ENCODE measurements around the gene PAPPA. TPM values are rescaled to one million over a fixed set of nuclear protein-coding genes. Genes with fewer than 3 reads are reported as not detected.

PAPPA gene
- total RNA-seq, 1 donor from 2014 or later, result 219 TPM

DNA sequence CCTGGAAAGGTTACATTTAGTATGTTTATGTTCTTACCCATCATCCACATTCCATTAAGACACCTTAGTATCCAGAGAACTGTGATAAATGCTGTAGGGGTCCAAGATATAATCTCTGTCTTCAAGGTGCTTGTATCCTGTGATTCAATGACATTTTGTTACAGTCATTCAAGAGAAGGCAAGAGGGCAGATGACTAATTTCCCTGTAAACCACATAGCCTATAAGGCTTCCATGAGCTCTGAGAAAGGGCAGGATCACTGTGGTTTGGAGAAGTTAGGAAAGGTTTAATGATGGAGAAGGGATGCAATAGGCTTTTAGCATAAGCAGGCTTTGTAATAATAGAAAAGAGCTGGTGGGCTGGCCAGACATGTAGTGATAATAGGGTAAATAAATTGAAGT, 40.0 kb downstream of the PAPPA start:
- H3K9me3 Mint-ChIP-seq (ENCODE audit: low read depth), result no peaks in the 10 kb centered on the region
- TF ChIP-seq, protein P1, sequence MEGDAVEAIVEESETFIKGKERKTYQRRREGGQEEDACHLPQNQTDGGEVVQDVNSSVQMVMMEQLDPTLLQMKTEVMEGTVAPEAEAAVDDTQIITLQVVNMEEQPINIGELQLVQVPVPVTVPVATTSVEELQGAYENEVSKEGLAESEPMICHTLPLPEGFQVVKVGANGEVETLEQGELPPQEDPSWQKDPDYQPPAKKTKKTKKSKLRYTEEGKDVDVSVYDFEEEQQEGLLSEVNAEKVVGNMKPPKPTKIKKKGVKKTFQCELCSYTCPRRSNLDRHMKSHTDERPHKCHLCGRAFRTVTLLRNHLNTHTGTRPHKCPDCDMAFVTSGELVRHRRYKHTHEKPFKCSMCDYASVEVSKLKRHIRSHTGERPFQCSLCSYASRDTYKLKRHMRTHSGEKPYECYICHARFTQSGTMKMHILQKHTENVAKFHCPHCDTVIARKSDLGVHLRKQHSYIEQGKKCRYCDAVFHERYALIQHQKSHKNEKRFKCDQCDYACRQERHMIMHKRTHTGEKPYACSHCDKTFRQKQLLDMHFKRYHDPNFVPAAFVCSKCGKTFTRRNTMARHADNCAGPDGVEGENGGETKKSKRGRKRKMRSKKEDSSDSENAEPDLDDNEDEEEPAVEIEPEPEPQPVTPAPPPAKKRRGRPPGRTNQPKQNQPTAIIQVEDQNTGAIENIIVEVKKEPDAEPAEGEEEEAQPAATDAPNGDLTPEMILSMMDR (IDR thresholded peaks at IDR 0.05), result no peak
- no peak overlapping the region for H3K4me3 Mint-ChIP-seq (ENCODE audit: unreplicated experiment)
- DNase-seq (ENCODE audit: low spot score), result no peak
- peak overlapping the region; percentile 68 for H3K27ac Mint-ChIP-seq (ENCODE audit: unreplicated experiment)
- peaks cover 61% of the 10 kb centered on the region for H3K4me1 Mint-ChIP-seq (ENCODE audit: low read depth)
- H3K36me3 Mint-ChIP-seq (ENCODE audit: low read depth), result peaks cover 37% of the 10 kb centered on the region
- H3K27me3 Mint-ChIP-seq (ENCODE audit: low read depth), result no peaks in the 10 kb centered on the region

DNA sequence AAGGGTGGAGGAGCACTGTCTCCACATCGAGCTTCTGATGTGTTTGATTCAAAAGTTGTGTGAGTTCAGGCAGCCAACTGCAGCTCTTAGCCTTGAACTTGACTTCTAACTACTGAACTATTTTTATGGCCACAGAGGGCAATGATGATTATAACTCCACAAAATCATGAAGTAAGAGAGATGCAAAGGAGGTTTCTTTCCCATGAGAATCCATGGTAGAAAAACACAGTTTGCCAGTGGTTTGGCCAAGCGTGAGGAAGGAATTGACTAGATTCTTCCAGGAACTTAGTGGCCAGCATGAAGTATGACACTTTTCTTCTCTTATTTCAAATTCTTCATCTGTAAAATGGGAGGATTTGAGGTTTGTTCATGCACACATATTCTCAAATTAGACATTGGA, 43.2 kb downstream of the PAPPA start:
- H3K27me3 Mint-ChIP-seq (ENCODE audit: low read depth), result no peaks in the 10 kb centered on the region
- no peaks in the 10 kb centered on the region for H3K9me3 Mint-ChIP-seq (ENCODE audit: low read depth)
- TF ChIP-seq, protein P1 (IDR thresholded peaks at IDR 0.05), result no peak
- peak overlapping the region; percentile 46 for H3K27ac Mint-ChIP-seq (ENCODE audit: unreplicated experiment)
- H3K36me3 Mint-ChIP-seq (ENCODE audit: low read depth), result peaks cover 30% of the 10 kb centered on the region
- no peak overlapping the region for H3K4me3 Mint-ChIP-seq (ENCODE audit: unreplicated experiment)
- DNase-seq (ENCODE audit: low spot score), result no peak
- peaks cover 67% of the 10 kb centered on the region for H3K4me1 Mint-ChIP-seq (ENCODE audit: low read depth)

DNA sequence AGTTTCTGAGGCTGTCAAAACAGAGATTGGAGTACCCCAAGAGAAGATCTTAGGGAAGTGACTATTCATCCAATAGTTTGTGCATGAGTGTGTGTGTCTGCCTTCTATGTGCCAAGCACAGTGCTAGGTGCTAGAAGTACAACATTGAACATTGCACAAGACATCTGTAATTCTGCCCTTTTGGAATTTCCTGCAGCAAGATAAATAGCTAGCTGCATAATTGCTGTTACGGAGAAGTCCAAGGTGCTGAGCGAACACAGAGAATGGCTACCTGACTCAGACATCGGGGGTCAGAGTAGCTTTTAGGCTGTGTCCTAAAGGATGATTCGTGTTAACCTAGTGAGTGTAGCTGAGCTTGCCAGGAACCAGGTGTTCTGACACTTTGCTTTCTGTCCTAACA, 44.8 kb downstream of the PAPPA start:
- H3K4me1 Mint-ChIP-seq (ENCODE audit: low read depth), result peaks cover 75% of the 10 kb centered on the region
- H3K36me3 Mint-ChIP-seq (ENCODE audit: low read depth), result peaks cover 33% of the 10 kb centered on the region
- no peak overlapping the region for H3K27ac Mint-ChIP-seq (ENCODE audit: unreplicated experiment)
- no peak overlapping the region for H3K4me3 Mint-ChIP-seq (ENCODE audit: unreplicated experiment)
- H3K9me3 Mint-ChIP-seq (ENCODE audit: low read depth), result no peaks in the 10 kb centered on the region
- no peak for DNase-seq (ENCODE audit: low spot score)
- no peaks in the 10 kb centered on the region for H3K27me3 Mint-ChIP-seq (ENCODE audit: low read depth)
- TF ChIP-seq, protein P1 (IDR thresholded peaks at IDR 0.05), result no peak

DNA sequence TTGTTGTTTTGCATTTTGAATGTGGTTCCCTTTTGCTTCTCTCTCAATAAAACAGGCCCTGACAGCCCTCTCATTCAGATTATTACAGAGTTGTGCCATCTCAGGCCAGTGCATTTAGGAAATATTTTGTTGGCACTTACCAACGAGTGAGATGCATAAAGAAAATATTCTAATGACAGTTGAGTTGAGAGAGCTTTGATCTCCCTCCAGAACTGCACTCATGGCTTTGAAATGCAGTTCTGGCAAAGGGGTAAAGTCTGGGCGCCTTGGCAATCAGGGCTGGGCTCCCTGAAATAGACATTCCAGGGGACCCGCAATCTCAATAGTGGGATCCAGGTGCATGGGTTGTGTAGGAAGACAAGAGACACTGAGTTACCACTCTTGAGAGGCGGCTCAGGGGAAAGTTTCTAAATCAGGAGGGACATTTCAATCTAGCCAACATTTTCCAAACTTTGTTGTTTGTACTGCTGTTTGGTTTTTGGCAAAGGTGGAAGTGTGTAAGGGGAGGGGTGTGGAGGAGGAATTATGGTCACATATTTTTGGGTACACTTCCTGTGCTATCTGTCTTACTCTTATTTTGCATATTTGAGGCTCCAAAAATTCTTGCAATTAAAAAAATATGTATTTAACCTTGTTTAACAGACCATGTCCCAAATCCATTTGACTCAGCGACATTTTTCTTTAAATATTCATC, 48.8 kb downstream of the PAPPA start:
- H3K9me3 Mint-ChIP-seq (ENCODE audit: low read depth), result no peaks in the 10 kb centered on the region
- H3K27me3 Mint-ChIP-seq (ENCODE audit: low read depth), result no peaks in the 10 kb centered on the region
- peaks cover 84% of the 10 kb centered on the region for H3K4me1 Mint-ChIP-seq (ENCODE audit: low read depth)
- TF ChIP-seq, protein P1 (IDR thresholded peaks at IDR 0.05), result no peak
- peak overlapping the region; percentile 30 for H3K27ac Mint-ChIP-seq (ENCODE audit: unreplicated experiment)
- no peak overlapping the region for H3K4me3 Mint-ChIP-seq (ENCODE audit: unreplicated experiment)
- H3K36me3 Mint-ChIP-seq (ENCODE audit: low read depth), result peaks cover 41% of the 10 kb centered on the region
- no peak for DNase-seq (ENCODE audit: low spot score)

DNA sequence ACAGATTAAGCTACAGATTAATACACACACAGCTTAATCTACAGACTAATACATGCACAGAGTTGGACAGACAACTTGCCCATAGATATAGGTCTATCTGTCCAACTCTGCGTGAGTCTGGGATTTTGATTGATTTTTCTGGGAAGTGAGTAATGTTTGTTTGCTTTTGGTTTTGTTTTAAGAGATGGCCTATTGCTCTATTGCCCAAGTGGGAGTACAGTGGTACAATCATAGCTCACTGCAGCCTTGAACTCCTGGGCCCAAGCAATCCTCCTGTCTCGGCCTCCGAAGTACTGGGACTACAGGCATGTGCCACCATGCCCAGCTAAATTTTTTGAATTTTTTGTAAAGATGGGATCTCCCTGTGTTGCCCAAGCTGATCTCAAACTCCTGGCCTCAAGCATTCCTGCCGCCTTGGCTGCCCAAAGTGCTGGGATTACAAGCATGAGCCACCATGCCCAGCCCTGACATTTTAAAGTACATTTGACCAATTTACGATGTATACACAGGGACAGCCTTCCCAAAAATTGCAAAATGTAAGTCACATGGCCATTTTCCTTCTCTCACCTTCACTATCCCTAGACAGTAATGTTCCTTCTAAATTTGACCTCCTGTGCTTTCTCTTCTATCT, 50.8 kb downstream of the PAPPA start:
- H3K9me3 Mint-ChIP-seq (ENCODE audit: low read depth), result no peaks in the 10 kb centered on the region
- H3K36me3 Mint-ChIP-seq (ENCODE audit: low read depth), result peaks cover 50% of the 10 kb centered on the region
- H3K27me3 Mint-ChIP-seq (ENCODE audit: low read depth), result no peaks in the 10 kb centered on the region
- H3K27ac Mint-ChIP-seq (ENCODE audit: unreplicated experiment), result peak overlapping the region; percentile 11
- peaks cover 87% of the 10 kb centered on the region for H3K4me1 Mint-ChIP-seq (ENCODE audit: low read depth)
- TF ChIP-seq, protein P1 (IDR thresholded peaks at IDR 0.05), result no peak
- DNase-seq (ENCODE audit: low spot score), result no peak
- H3K4me3 Mint-ChIP-seq (ENCODE audit: unreplicated experiment), result no peak overlapping the region
